Neural cell (in vitro differentiated cells): ENCODE measurements around the gene CDH4. TPM values are rescaled to one million over a fixed set of nuclear protein-coding genes. Genes with fewer than 3 reads are reported as not detected.
"Not testable (repeated sequence)": the region's sequence is repeated elsewhere in the genome, so short reads cannot be mapped to it uniquely, and the experiment has no call there.

ENCODE experiments used
- H2AFZ ChIP-seq: fragments of 200-600, 300-800 bp; sonication (generic), shearing (Covaris generic); 2 replicates; pipeline ENCODE4 v1.6.0; 2014; ENCODE audit warnings: low read depth, mild to moderate bottlenecking, antibody characterized with exemption, low read length, moderate library complexity
- H3F3A ChIP-seq: fragments of 200-600 bp; shearing (Covaris generic); 2 replicates; pipeline ENCODE4 v1.6.1; 2016; ENCODE audit warnings: mild to moderate bottlenecking, moderate library complexity, mixed read lengths, antibody characterized with exemption, low read length; ENCODE audit not compliant: insufficient read depth, poor library complexity, severe bottlenecking
- H3K27ac ChIP-seq: fragments of 200-600, 300-800 bp; sonication (generic), shearing (Covaris generic); 2 replicates; pipeline ENCODE4 v1.5.1; 2014; ENCODE audit warnings: mild to moderate bottlenecking, low read length, moderate library complexity
- H3K27me3 ChIP-seq: fragments of 300-800, 200-600 bp; sonication (generic), shearing (Covaris generic); 2 replicates; pipeline ENCODE4 v1.6.0; 2014; ENCODE audit warnings: mild to moderate bottlenecking, low read depth, low read length, moderate library complexity; ENCODE audit not compliant: insufficient read depth
- H3K36me3 ChIP-seq: fragments of 300-800, 200-600 bp; sonication (generic), shearing (Covaris generic); 2 replicates; pipeline ENCODE4 v1.5.1; 2014; ENCODE audit warnings: mild to moderate bottlenecking, antibody characterized with exemption, low read length, moderate library complexity; ENCODE audit not compliant: insufficient read depth
- H3K4me2 ChIP-seq: fragments of 300-800, 200-600 bp; sonication (generic), shearing (Covaris generic); 2 replicates; pipeline ENCODE4 v1.6.0; 2014; ENCODE audit warnings: mild to moderate bottlenecking, low read length
- H3K4me3 ChIP-seq: fragments of 300-800, 200-600 bp; sonication (generic), shearing (Covaris generic); 2 replicates; pipeline ENCODE4 v1.5.1; 2014; ENCODE audit warnings: mild to moderate bottlenecking, low read length, moderate library complexity
- H3K79me2 ChIP-seq: fragments of 200-600 bp; shearing (Covaris generic); replicated peaks from 2 replicates; pipeline ENCODE4 v1.6.0; 2014; ENCODE audit warnings: mild to moderate bottlenecking, low read length, moderate library complexity; ENCODE audit not compliant: insufficient read depth
- H3K9ac ChIP-seq: fragments of 300-800, 200-600 bp; sonication (generic), shearing (Covaris generic); 2 replicates; pipeline ENCODE4 v1.6.1; 2016; ENCODE audit warnings: mild to moderate bottlenecking, low read length, mixed read lengths
- H3K9me2 ChIP-seq: fragments of 200-600 bp; shearing (Covaris generic); 2 replicates; pipeline ENCODE4 v1.6.1; 2016; ENCODE audit warnings: mild to moderate bottlenecking, low read length, mixed read lengths; ENCODE audit not compliant: insufficient read depth
- H3K9me3 ChIP-seq: fragments of 200-600, 300-800 bp; sonication (generic), shearing (Covaris generic); 2 replicates; pipeline ENCODE4 v1.6.1; 2016; ENCODE audit warnings: mild to moderate bottlenecking, mixed run types, low read length, moderate library complexity, mixed read lengths
- H4K20me1 ChIP-seq: fragments of 200-600 bp; shearing (Covaris generic); 2 replicates; pipeline ENCODE4 v1.6.1; 2016; ENCODE audit warnings: mild to moderate bottlenecking, mixed run types; ENCODE audit not compliant: insufficient read depth
- CTCF ChIP-seq: fragments of 450-650 bp; IDR thresholded peaks from 2 replicates; pipeline ENCODE4 v1.5.1; 2014; ENCODE audit warnings: antibody characterized with exemption, mild to moderate bottlenecking, moderate library complexity; ENCODE audit not compliant: poor library complexity, severe bottlenecking
- EZH2 ChIP-seq: fragments of 200-600, 300-800 bp; shearing (Covaris generic), sonication (generic); IDR thresholded peaks from 2 replicates; pipeline ENCODE4 v1.6.1; 2014; ENCODE audit warnings: antibody characterized with exemption, low read length, borderline replicate concordance, mild to moderate bottlenecking; ENCODE audit not compliant: insufficient read depth, poor library complexity, severe bottlenecking
- MXI1 ChIP-seq: fragments of 450-650 bp; conservative IDR thresholded peaks from 2 replicates; pipeline ENCODE4 v1.6.1; 2014; ENCODE audit warnings: antibody characterized with exemption, mild to moderate bottlenecking; ENCODE audit not compliant: poor library complexity, severe bottlenecking
- RAD21 ChIP-seq: fragments of 450-650 bp; conservative IDR thresholded peaks from 2 replicates; pipeline ENCODE4 v1.6.1; 2014; ENCODE audit warnings: antibody characterized with exemption, mild to moderate bottlenecking, moderate library complexity
- REST ChIP-seq: IDR thresholded peaks from 2 replicates; pipeline ENCODE4 v1.6.1; 2012; ENCODE audit warnings: borderline replicate concordance
- SMC3 ChIP-seq: fragments of 450-650 bp; conservative IDR thresholded peaks from 2 replicates; pipeline ENCODE4 v1.6.1; 2014; ENCODE audit warnings: antibody characterized with exemption, mild to moderate bottlenecking, moderate library complexity; ENCODE audit not compliant: poor library complexity
- polyA plus RNA-seq: library from polyadenylated mRNA; depleted of rRNA; stranded (reverse); fragments of >200 nt; gene quantifications from 2 replicates; pipeline ENCODE4 v1.2.3, GENCODE V29; 2014

CDH4 gene
- polyA plus RNA-seq, 1 donor from 2014 or later, result 24.6 TPM

GRCh38 chr20:61970357-61970756 lies 718.3 kb downstream of the CDH4 start:
- Histone ChIP-seq H3K9me3 (no peaks in the 10 kb centered on the region), H3K9ac (no peak overlapping the region), H3K27ac (no peak overlapping the region), H3K36me3 (peaks cover 8% of the 10 kb centered on the region), H2AFZ (no peak overlapping the region), H3K27me3 (no peaks in the 10 kb centered on the region), H3K9me2 (no peaks in the 10 kb centered on the region), H3K79me2 (no peaks in the 10 kb centered on the region), H4K20me1 (no peaks in the 10 kb centered on the region), H3K4me2 (no peak overlapping the region), H3F3A (no peaks in the 10 kb centered on the region), H3K4me3 (no peak overlapping the region)
- TF ChIP-seq RAD21 (no peak), CTCF (no peak), REST (no peak), MXI1 (no peak), SMC3 (no peak)

- H3K4me2 ChIP-seq, H3K9me2 ChIP-seq, H3K79me2 ChIP-seq, H4K20me1 ChIP-seq, H3K9ac ChIP-seq, H3K9me3 ChIP-seq, H3K27ac ChIP-seq, H3K27me3 ChIP-seq, H3F3A ChIP-seq, H2AFZ ChIP-seq, H3K4me3 ChIP-seq, H3K36me3 ChIP-seq: not testable (repeated sequence)
Observed at GRCh38 chr20:61971595-61971994, 719.5 kb downstream of the CDH4 start.

GRCh38 chr20:61972636-61973508 lies 720.8 kb downstream of the CDH4 start:
- Histone ChIP-seq H3K9me2 (no peaks in the 10 kb centered on the region), H3K9ac (no peak overlapping the region), H3K4me2 (no peak overlapping the region), H3K9me3 (no peaks in the 10 kb centered on the region), H3K27ac (no peak overlapping the region), H4K20me1 (no peaks in the 10 kb centered on the region), H3K79me2 (no peaks in the 10 kb centered on the region), H3F3A (no peaks in the 10 kb centered on the region), H3K4me3 (no peak overlapping the region), H2AFZ (no peak overlapping the region), H3K27me3 (no peaks in the 10 kb centered on the region), H3K36me3 (peaks cover 8% of the 10 kb centered on the region)
- no peak for TF ChIP-seq EZH2
